PC-9 (cell line): ENCODE results near the gene CENPX.

Experiments used
- CTCF ChIP-seq: fragments of 200-600 bp; sonication (generic); conservative IDR thresholded peaks from 2 replicates; pipeline ENCODE4 v1.6.1; 2017; ENCODE audit warnings: mixed run types, antibody characterized with exemption, mild to moderate bottlenecking, moderate library complexity
- EZH2 ChIP-seq: fragments of 200-600 bp; sonication (generic); IDR thresholded peaks from 2 replicates; pipeline ENCODE4 v1.8.0; 2017; ENCODE audit warnings: antibody characterized with exemption, low read depth

DNA sequence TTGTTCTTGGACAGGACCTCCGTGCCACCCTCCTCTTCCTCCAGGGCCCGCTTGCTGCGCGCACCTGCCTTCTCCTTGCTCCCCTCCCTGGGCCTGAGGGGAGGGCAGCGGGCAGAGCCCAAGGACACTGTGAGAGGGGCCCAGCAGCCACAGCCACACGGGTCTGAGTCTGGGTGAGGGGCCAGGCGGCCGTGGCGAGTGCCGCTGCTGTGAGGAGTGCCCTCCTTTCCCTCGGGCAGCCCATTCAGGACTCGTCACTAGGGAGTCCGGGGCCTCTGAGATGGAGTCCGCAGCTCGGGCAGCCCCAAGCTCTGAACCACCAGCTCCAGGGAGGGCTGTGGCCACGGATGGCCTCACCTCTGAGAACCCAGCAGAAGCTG is 37.3 kb upstream of the CENPX start:
- TF ChIP-seq CTCF = no peak
- TF ChIP-seq EZH2 = no peak
